Loucy (cell line): ENCODE results near the gene KRTAP10-9.

Source experiments
- H2AFZ ChIP-seq: fragments of 200-600 bp; sonication (generic); 2 replicates; pipeline ENCODE4 v1.6.0; 2016; ENCODE audit warnings: antibody characterized with exemption, mild to moderate bottlenecking, low read length, moderate library complexity
- H3F3A ChIP-seq: fragments of 200-600 bp; 2 replicates; pipeline ENCODE4 v1.6.0; 2016; ENCODE audit warnings: antibody characterized with exemption, low read depth, mild to moderate bottlenecking
- H3K27me3 ChIP-seq: fragments of 200-600 bp; sonication (generic); 2 replicates; pipeline ENCODE4 v1.6.1; 2014; ENCODE audit warnings: low read length, mild to moderate bottlenecking; ENCODE audit not compliant: insufficient read depth, poor library complexity, severe bottlenecking
- H3K36me3 ChIP-seq: fragments of 200-600 bp; sonication (generic); 2 replicates; pipeline ENCODE4 v1.6.1; 2016; ENCODE audit warnings: low read length; ENCODE audit not compliant: insufficient read depth
- H3K4me1 ChIP-seq: fragments of 200-600 bp; sonication (generic); 2 replicates; pipeline ENCODE4 v1.5.1; 2014; ENCODE audit warnings: low read length, mild to moderate bottlenecking; ENCODE audit not compliant: insufficient read depth, poor library complexity, severe bottlenecking
- H3K4me2 ChIP-seq: fragments of 200-600 bp; sonication (generic); 2 replicates; pipeline ENCODE4 v1.6.0; 2014; ENCODE audit warnings: antibody characterized with exemption, low read length, low read depth, mild to moderate bottlenecking; ENCODE audit not compliant: poor library complexity, severe bottlenecking
- H3K4me3 ChIP-seq: fragments of 200-600 bp; sonication (generic); 2 replicates; pipeline ENCODE4 v1.5.1; 2014; ENCODE audit warnings: low read length, mild to moderate bottlenecking, mixed read lengths; ENCODE audit not compliant: poor library complexity, severe bottlenecking
- H3K79me2 ChIP-seq: fragments of 200-600 bp; sonication (generic); 2 replicates; pipeline ENCODE4 v1.6.1; 2014; ENCODE audit warnings: low read length; ENCODE audit not compliant: insufficient read depth
- H3K9ac ChIP-seq: fragments of 200-600 bp; sonication (generic); 2 replicates; pipeline ENCODE4 v1.6.0; 2014; ENCODE audit warnings: mild to moderate bottlenecking, low read depth, low read length, moderate library complexity; ENCODE audit not compliant: poor library complexity, severe bottlenecking
- H3K9me2 ChIP-seq: fragments of 200-600 bp; sonication (generic); replicated peaks from 2 replicates; pipeline ENCODE4 v1.6.1; 2016; ENCODE audit warnings: low read depth, low read length, mixed read lengths
- H3K9me3 ChIP-seq: fragments of 200-600 bp; sonication (generic); 2 replicates; pipeline ENCODE4 v1.6.1; 2014; ENCODE audit warnings: mild to moderate bottlenecking, antibody characterized with exemption, low read length, low read depth; ENCODE audit not compliant: insufficient read depth
- H4K20me1 ChIP-seq: fragments of 200-600 bp; sonication (generic); 2 replicates; pipeline ENCODE4 v1.6.0; 2014; ENCODE audit warnings: antibody characterized with exemption, low read length, mild to moderate bottlenecking; ENCODE audit not compliant: insufficient read depth, poor library complexity, severe bottlenecking
- EZH2phosphoT487 ChIP-seq: fragments of 200-600 bp; IDR thresholded peaks from 2 replicates; pipeline ENCODE4 v1.6.1; 2018; ENCODE audit warnings: antibody characterized with exemption, mild to moderate bottlenecking, moderate library complexity, borderline replicate concordance
- TF ChIP-seq, protein P1 (sequence below): fragments of 200-600 bp; sonication (generic); conservative IDR thresholded peaks from 2 replicates; pipeline ENCODE4 v1.5.1; 2014; ENCODE audit warnings: mild to moderate bottlenecking, antibody characterized with exemption, low read length

KRTAP10-9 gene

DNA sequence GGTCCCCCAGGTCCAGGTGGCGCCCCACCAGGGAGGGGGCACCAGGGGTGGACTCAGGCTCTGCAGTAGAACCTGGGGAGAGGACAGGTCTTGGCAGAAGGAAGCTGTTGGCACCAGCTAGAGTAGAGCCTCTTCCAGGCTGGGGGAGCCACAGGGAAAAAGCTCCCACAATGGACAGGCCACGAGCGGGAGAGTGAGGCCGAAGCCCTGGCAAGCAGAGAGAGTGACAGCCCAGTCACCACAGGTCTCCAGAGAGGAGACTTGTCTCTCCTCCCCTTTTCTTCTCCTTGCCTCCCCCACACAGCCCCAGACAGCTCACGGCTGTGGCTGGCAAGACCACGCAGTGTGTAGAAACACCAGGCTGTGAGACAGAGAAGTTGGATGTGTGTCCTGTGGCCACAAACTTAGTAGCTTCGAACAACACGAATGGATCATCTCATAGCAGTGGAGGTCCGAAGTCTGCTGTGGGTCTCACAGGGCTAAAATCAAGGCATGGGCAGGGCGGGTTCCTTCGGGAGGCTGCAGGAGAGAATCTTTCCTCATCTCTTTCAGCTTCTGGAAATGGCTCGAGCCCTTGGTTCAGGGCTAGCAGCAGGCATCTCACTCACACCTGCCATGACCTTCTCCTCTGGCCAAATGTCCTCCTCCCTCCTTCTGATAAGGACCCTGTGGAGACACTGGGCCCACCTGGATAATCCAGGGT is 24.2 kb downstream of the KRTAP10-9 start:
- TF ChIP-seq EZH2phosphoT487, result no peak
- TF ChIP-seq, protein P1, sequence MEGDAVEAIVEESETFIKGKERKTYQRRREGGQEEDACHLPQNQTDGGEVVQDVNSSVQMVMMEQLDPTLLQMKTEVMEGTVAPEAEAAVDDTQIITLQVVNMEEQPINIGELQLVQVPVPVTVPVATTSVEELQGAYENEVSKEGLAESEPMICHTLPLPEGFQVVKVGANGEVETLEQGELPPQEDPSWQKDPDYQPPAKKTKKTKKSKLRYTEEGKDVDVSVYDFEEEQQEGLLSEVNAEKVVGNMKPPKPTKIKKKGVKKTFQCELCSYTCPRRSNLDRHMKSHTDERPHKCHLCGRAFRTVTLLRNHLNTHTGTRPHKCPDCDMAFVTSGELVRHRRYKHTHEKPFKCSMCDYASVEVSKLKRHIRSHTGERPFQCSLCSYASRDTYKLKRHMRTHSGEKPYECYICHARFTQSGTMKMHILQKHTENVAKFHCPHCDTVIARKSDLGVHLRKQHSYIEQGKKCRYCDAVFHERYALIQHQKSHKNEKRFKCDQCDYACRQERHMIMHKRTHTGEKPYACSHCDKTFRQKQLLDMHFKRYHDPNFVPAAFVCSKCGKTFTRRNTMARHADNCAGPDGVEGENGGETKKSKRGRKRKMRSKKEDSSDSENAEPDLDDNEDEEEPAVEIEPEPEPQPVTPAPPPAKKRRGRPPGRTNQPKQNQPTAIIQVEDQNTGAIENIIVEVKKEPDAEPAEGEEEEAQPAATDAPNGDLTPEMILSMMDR, result no peak
- Histone ChIP-seq H3K4me1 (no peaks in the 10 kb centered on the region), H3K4me3 (no peak overlapping the region), H3K9ac (no peak overlapping the region), H3F3A (no peaks in the 10 kb centered on the region), H3K4me2 (no peak overlapping the region), H3K9me3 (peaks cover 1% of the 10 kb centered on the region; the same call in 1 of the 2 replicates), H3K27me3 (no peaks in the 10 kb centered on the region), H2AFZ (no peak overlapping the region), H3K79me2 (no peaks in the 10 kb centered on the region), H3K36me3 (no peaks in the 10 kb centered on the region), H3K9me2 (no peaks in the 10 kb centered on the region), H4K20me1 (no peaks in the 10 kb centered on the region)

DNA sequence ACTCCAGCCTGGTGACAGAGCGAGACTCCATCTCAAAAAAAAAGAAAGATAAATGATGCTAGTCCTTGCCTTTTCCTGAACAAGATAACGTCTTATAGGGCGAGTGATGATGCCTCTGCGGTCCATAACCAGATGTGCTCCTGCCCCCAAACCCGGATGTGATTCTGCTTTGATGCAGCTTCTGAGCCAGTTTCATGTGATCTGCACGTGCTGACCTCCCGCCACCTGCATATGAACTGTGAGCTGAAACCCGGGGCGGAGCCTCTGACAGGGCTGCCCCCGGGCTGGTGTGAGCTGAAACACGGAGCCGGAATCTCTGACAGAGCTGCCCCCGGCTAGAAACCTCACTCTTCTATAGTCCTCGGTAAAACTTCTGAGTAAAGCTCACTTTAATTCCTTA is 26.2 kb downstream of the KRTAP10-9 start:
- Histone ChIP-seq H2AFZ (no peak overlapping the region), H3K27me3 (no peaks in the 10 kb centered on the region), H3K4me3 (no peak overlapping the region), H3K9ac (no peak overlapping the region), H3K9me3 (peaks cover 5% of the 10 kb centered on the region; the same call in 1 of the 2 replicates), H4K20me1 (no peaks in the 10 kb centered on the region), H3K9me2 (no peaks in the 10 kb centered on the region), H3K36me3 (no peaks in the 10 kb centered on the region), H3F3A (no peaks in the 10 kb centered on the region), H3K4me2 (no peak overlapping the region), H3K4me1 (no peaks in the 10 kb centered on the region), H3K79me2 (no peaks in the 10 kb centered on the region)
- TF ChIP-seq, protein P1, result no peak
- no peak for TF ChIP-seq EZH2phosphoT487

- H3K4me1 ChIP-seq, result no peaks in the 10 kb centered on the region
- no peaks in the 10 kb centered on the region for H3K79me2 ChIP-seq
- H3K9ac ChIP-seq, result no peak overlapping the region
- peaks cover 5% of the 10 kb centered on the region; the same call in 1 of the 2 replicates for H3K9me3 ChIP-seq
- TF ChIP-seq, protein P1, result no peak
- TF ChIP-seq EZH2phosphoT487, result no peak
- H3K36me3 ChIP-seq, result no peaks in the 10 kb centered on the region
- H3K9me2 ChIP-seq, result no peaks in the 10 kb centered on the region
- no peaks in the 10 kb centered on the region for H4K20me1 ChIP-seq
- no peak overlapping the region for H2AFZ ChIP-seq
- H3F3A ChIP-seq, result no peaks in the 10 kb centered on the region
- no peaks in the 10 kb centered on the region for H3K27me3 ChIP-seq
- no peak overlapping the region for H3K4me3 ChIP-seq
- H3K4me2 ChIP-seq, result no peak overlapping the region
These were observed 27.0 kb downstream of the KRTAP10-9 start for GRCh38 chr21:44653656-44654575.
